Keratinocyte (primary cell): ENCODE data around the gene ATXN7L3. TPM values are rescaled to one million over a fixed set of nuclear protein-coding genes. Genes with fewer than 3 reads are reported as not detected.

Experiments
- DNase-seq: peaks from one replicate; pipeline ENCODE4 v3.0.0-alpha.2; 2011; ENCODE audit warnings: low read depth, missing footprints, low spot score
- FAIRE-seq: peaks from 2 replicates; lab custom pipeline; 2011; peaks lifted over from hg19 to GRCh38; lab: Jason Lieb, UNC
- H2AFZ ChIP-seq: 2 replicates; pipeline ENCODE4 v1.6.0; 2012; ENCODE audit warnings: low read length, control low read depth, inconsistent platforms; ENCODE audit not compliant: control insufficient read depth
- H3K27ac ChIP-seq: 2 replicates; pipeline ENCODE4 v1.5.1; 2011; ENCODE audit warnings: low read length; ENCODE audit not compliant: control insufficient read depth, insufficient read depth
- H3K27me3 ChIP-seq: 3 replicates; pipeline ENCODE4 v1.6.0; 2011; ENCODE audit warnings: low read length; ENCODE audit not compliant: control insufficient read depth, insufficient read depth; ENCODE audit errors: extremely low read depth
- H3K36me3 ChIP-seq, 2 experiments: 2 replicates in 1 of 2; 3 replicates in 1 of 2; pipeline ENCODE4 v1.5.1; 2011; ENCODE audit warnings: low read length in 2 of 2, mild to moderate bottlenecking in 1 of 2; ENCODE audit not compliant: control insufficient read depth in 2 of 2, insufficient read depth in 2 of 2; ENCODE audit errors: extremely low read depth in 1 of 2
- H3K4me1 ChIP-seq: 3 replicates; pipeline ENCODE4 v1.5.1; 2011; ENCODE audit warnings: low read length; ENCODE audit not compliant: control insufficient read depth, insufficient read depth; ENCODE audit errors: extremely low read depth
- H3K4me2 ChIP-seq: 3 replicates; pipeline ENCODE4 v1.6.0; 2011; ENCODE audit warnings: low read depth, low read length; ENCODE audit not compliant: control insufficient read depth, insufficient read depth; ENCODE audit errors: extremely low read depth
- H3K4me3 ChIP-seq, 3 experiments: fragments of 200-600 bp in 1 of 3; sonication (generic) in 1 of 3; 2 replicates in 2 of 3; 3 replicates in 1 of 3; pipeline ENCODE4 v1.5.1; 2011 to 2016; ENCODE audit warnings: low read length in 3 of 3, mild to moderate bottlenecking in 3 of 3, control low read depth in 2 of 3, inconsistent platforms in 1 of 3, low read depth in 1 of 3, mixed read lengths in 1 of 3, mixed run types in 1 of 3, moderate library complexity in 1 of 3; ENCODE audit not compliant: control insufficient read depth in 2 of 3, insufficient read depth in 2 of 3; ENCODE audit errors: extremely low read depth in 1 of 3
- H3K79me2 ChIP-seq: 2 replicates; pipeline ENCODE4 v1.6.0; 2012; ENCODE audit warnings: low read length; ENCODE audit not compliant: control insufficient read depth, insufficient read depth
- H3K9ac ChIP-seq: 3 replicates; pipeline ENCODE4 v1.6.0; 2011; ENCODE audit warnings: low read length; ENCODE audit not compliant: control insufficient read depth, insufficient read depth; ENCODE audit errors: extremely low read depth
- H3K9me1 ChIP-seq: 3 replicates; pipeline ENCODE4 v1.6.0; 2011; ENCODE audit warnings: low read length; ENCODE audit not compliant: control insufficient read depth, insufficient read depth; ENCODE audit errors: extremely low read depth
- H3K9me3 ChIP-seq: 2 replicates; pipeline ENCODE4 v1.5.1; 2012; ENCODE audit warnings: low read depth, low read length; ENCODE audit not compliant: control insufficient read depth
- H4K20me1 ChIP-seq: 3 replicates; pipeline ENCODE4 v1.6.0; 2011; ENCODE audit warnings: low read length; ENCODE audit not compliant: control insufficient read depth, insufficient read depth; ENCODE audit errors: extremely low read depth
- CTCF ChIP-seq, 3 experiments: IDR thresholded peaks in 1 of 3; conservative IDR thresholded peaks in 1 of 3; optimal IDR thresholded peaks in 1 of 3; 2 replicates in 2 of 3; 3 replicates in 1 of 3; pipeline versions ENCODE3 to v1.5.1; 2011; ENCODE audit warnings: low read length in 3 of 3, mild to moderate bottlenecking in 3 of 3, moderate library complexity in 2 of 3, control low read depth in 1 of 3, inconsistent platforms in 1 of 3; ENCODE audit not compliant: insufficient read depth in 2 of 3; ENCODE audit errors: extremely low read depth in 1 of 3
- EZH2 ChIP-seq: IDR thresholded peaks from one replicate; pipeline ENCODE4 v1.6.1; 2012; ENCODE audit warnings: inconsistent platforms, mild to moderate bottlenecking, low read length, moderate library complexity
- dilution Hi-C: fragments of 300-500 bp; cut with MboI; formaldehyde crosslinking; loops from one replicate; pipeline ENCODE4 v1.7.0; 2020; ENCODE audit warnings: low sequenced_read_pairs; ENCODE audit not compliant: extremely low pct_ligation_motif_present
- polyA plus RNA-seq, 5 experiments: library from polyadenylated mRNA; depleted of rRNA in 3 of 5; stranded (reverse) in 3 of 5; stranded (forward) in 1 of 5; unstranded in 1 of 5; fragments of >200 nt; gene quantifications; 1 replicate in 1 of 5; 2 replicates in 3 of 5; 3 replicates in 1 of 5; pipeline versions ENCODE4 v1.2.1 to v1.2.3, GENCODE V29; 2011 to 2012; ENCODE audit warnings: missing spikeins in 2 of 5, low read depth in 1 of 5, low replicate concordance in 1 of 5

The ATXN7L3 gene
- polyA plus RNA-seq, 1 donor (not counting 4 experiments of a cell fraction or from before 2014, with no cell fraction given): 32.8 TPM

- Histone ChIP-seq H3K4me2 (no peak overlapping the region), H3K4me3 (no peak overlapping the region), H3K27me3 (no peaks in the 10 kb centered on the region), H4K20me1 (no peaks in the 10 kb centered on the region), H3K9me3 (no peaks in the 10 kb centered on the region), H3K9ac (no peak overlapping the region), H3K79me2 (peaks cover 20% of the 10 kb centered on the region), H3K4me1 (peaks cover 30% of the 10 kb centered on the region), H2AFZ (no peak overlapping the region), H3K27ac (no peak overlapping the region), H3K36me3 (peaks cover 40 to 48% of the 10 kb centered on the region in 2 experiments), H3K9me1 (no peaks in the 10 kb centered on the region)
- FAIRE-seq: no peak
- dilution Hi-C loops: no loop called here
- DNase-seq: no peak
- no peak for TF ChIP-seq CTCF (optimal IDR thresholded peaks at IDR 0.05 in 1 of 3, IDR thresholded peaks at IDR 0.05 in 1 of 3, conservative IDR thresholded peaks at IDR 0.05 in 1 of 3; ENCODE audit: extremely low read depth in 1 of 3, insufficient read depth in 2 of 3, low read length in 3 of 3)
- no peak for TF ChIP-seq EZH2
These were observed 14.5 kb upstream of the ATXN7L3 start for GRCh38 chr17:44214230-44214494.

- no peaks in the 10 kb centered on the region for H3K9me3 ChIP-seq
- H3K4me2 ChIP-seq: no peak overlapping the region
- dilution Hi-C loops: no loop called here
- no peak for TF ChIP-seq CTCF (optimal IDR thresholded peaks at IDR 0.05 in 1 of 3, IDR thresholded peaks at IDR 0.05 in 1 of 3, conservative IDR thresholded peaks at IDR 0.05 in 1 of 3; ENCODE audit: extremely low read depth in 1 of 3, insufficient read depth in 2 of 3, low read length in 3 of 3)
- TF ChIP-seq EZH2: no peak
- H4K20me1 ChIP-seq: no peaks in the 10 kb centered on the region
- no peak overlapping the region for H3K9ac ChIP-seq
- peaks cover 42 to 53% of the 10 kb centered on the region in 2 experiments for H3K36me3 ChIP-seq
- H2AFZ ChIP-seq: no peak overlapping the region
- FAIRE-seq (no peak), DNase-seq (no peak)
- H3K4me1 ChIP-seq: peaks cover 35% of the 10 kb centered on the region
- H3K4me3 ChIP-seq: no peak overlapping the region
- H3K27me3 ChIP-seq: no peaks in the 10 kb centered on the region
- no peaks in the 10 kb centered on the region for H3K9me1 ChIP-seq
- H3K79me2 ChIP-seq: peaks cover 19% of the 10 kb centered on the region
- H3K27ac ChIP-seq: no peak overlapping the region
These were observed 13.9 kb upstream of the ATXN7L3 start for GRCh38 chr17:44213403-44214229.
